ES-I3 (cell line): ENCODE results near the gene S100A13.

ENCODE experiments used
- H3K36me3 ChIP-seq: 2 replicates; pipeline ENCODE4 v1.6.1; 2013; ENCODE audit warnings: mild to moderate bottlenecking, low read length, control low read depth, moderate library complexity; ENCODE audit not compliant: insufficient read depth
- H3K4me1 ChIP-seq: 2 replicates; pipeline ENCODE4 v1.6.1; 2013; ENCODE audit warnings: mild to moderate bottlenecking, control low read depth, low read length; ENCODE audit not compliant: insufficient read depth
- H3K9ac ChIP-seq: 2 replicates; pipeline ENCODE4 v1.6.1; 2013; ENCODE audit warnings: low read depth, mild to moderate bottlenecking, low read length, moderate library complexity
- H3K9me3 ChIP-seq: 2 replicates; pipeline ENCODE4 v1.6.1; 2013; ENCODE audit warnings: mild to moderate bottlenecking, low read length, moderate library complexity; ENCODE audit not compliant: control insufficient read depth, insufficient read depth

The S100A13 gene

GRCh38 chr1:153570874-153571273 lies 56.4 kb downstream of the S100A13 start:
- no peaks in the 10 kb centered on the region for H3K9me3 ChIP-seq
- H3K36me3 ChIP-seq, result no peaks in the 10 kb centered on the region
- H3K4me1 ChIP-seq, result peaks cover 19% of the 10 kb centered on the region
- H3K9ac ChIP-seq, result no peak overlapping the region

- no peak overlapping the region for H3K9ac ChIP-seq
- H3K9me3 ChIP-seq, result no peaks in the 10 kb centered on the region
- H3K36me3 ChIP-seq, result no peaks in the 10 kb centered on the region
- peaks cover 27% of the 10 kb centered on the region for H3K4me1 ChIP-seq
Measured at GRCh38 chr1:153569465-153569864, 57.8 kb downstream of the S100A13 start.
